ENCODE results near the gene ANKRD39.

GRCh38 chr2:96864343-96865091 is 6.7 kb upstream of the ANKRD39 start:
- no peak for TF ChIP-seq E2F8 (IDR thresholded peaks at IDR 0.05; ENCODE audit: low read depth, partially characterized antibody)
- TF ChIP-seq MXI1 (IDR thresholded peaks at IDR 0.05; ENCODE audit: low read depth, low read length), result no peak
- TF ChIP-seq, protein P1, sequence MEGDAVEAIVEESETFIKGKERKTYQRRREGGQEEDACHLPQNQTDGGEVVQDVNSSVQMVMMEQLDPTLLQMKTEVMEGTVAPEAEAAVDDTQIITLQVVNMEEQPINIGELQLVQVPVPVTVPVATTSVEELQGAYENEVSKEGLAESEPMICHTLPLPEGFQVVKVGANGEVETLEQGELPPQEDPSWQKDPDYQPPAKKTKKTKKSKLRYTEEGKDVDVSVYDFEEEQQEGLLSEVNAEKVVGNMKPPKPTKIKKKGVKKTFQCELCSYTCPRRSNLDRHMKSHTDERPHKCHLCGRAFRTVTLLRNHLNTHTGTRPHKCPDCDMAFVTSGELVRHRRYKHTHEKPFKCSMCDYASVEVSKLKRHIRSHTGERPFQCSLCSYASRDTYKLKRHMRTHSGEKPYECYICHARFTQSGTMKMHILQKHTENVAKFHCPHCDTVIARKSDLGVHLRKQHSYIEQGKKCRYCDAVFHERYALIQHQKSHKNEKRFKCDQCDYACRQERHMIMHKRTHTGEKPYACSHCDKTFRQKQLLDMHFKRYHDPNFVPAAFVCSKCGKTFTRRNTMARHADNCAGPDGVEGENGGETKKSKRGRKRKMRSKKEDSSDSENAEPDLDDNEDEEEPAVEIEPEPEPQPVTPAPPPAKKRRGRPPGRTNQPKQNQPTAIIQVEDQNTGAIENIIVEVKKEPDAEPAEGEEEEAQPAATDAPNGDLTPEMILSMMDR (IDR thresholded peaks at IDR 0.05 in 2 of 3, conservative IDR thresholded peaks at IDR 0.05 in 1 of 3; ENCODE audit: control insufficient read depth in 2 of 3, extremely low read depth in 1 of 3, insufficient read depth in 1 of 3, low read depth in 3 of 3, low read length in 3 of 3), result no peak
- TF ChIP-seq JUNB (IDR thresholded peaks at IDR 0.05), result no peak
- no peak for TF ChIP-seq RAD21 (IDR thresholded peaks at IDR 0.05; ENCODE audit: insufficient read depth, low read depth, low read length)
- TF ChIP-seq CEBPZ (IDR thresholded peaks at IDR 0.05; ENCODE audit: low read depth, low read length), result no peak
- no peak for TF ChIP-seq HCFC1 (IDR thresholded peaks at IDR 0.05; ENCODE audit: low read length)
- no peak for TF ChIP-seq PAX5 (IDR thresholded peaks at IDR 0.05; ENCODE audit: borderline replicate concordance, low read depth, low read length)
- TF ChIP-seq FOXK2 (IDR thresholded peaks at IDR 0.05), result no peak
- no peak; the same call in 1 of the 2 replicates for TF ChIP-seq POLR2A (IDR thresholded peaks at IDR 0.05; ENCODE audit: low read depth, low read length)
- TF ChIP-seq, protein P2, sequence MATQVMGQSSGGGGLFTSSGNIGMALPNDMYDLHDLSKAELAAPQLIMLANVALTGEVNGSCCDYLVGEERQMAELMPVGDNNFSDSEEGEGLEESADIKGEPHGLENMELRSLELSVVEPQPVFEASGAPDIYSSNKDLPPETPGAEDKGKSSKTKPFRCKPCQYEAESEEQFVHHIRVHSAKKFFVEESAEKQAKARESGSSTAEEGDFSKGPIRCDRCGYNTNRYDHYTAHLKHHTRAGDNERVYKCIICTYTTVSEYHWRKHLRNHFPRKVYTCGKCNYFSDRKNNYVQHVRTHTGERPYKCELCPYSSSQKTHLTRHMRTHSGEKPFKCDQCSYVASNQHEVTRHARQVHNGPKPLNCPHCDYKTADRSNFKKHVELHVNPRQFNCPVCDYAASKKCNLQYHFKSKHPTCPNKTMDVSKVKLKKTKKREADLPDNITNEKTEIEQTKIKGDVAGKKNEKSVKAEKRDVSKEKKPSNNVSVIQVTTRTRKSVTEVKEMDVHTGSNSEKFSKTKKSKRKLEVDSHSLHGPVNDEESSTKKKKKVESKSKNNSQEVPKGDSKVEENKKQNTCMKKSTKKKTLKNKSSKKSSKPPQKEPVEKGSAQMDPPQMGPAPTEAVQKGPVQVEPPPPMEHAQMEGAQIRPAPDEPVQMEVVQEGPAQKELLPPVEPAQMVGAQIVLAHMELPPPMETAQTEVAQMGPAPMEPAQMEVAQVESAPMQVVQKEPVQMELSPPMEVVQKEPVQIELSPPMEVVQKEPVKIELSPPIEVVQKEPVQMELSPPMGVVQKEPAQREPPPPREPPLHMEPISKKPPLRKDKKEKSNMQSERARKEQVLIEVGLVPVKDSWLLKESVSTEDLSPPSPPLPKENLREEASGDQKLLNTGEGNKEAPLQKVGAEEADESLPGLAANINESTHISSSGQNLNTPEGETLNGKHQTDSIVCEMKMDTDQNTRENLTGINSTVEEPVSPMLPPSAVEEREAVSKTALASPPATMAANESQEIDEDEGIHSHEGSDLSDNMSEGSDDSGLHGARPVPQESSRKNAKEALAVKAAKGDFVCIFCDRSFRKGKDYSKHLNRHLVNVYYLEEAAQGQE (IDR thresholded peaks at IDR 0.05; ENCODE audit: low read depth, low read length), result no peak
- no peak for TF ChIP-seq NFYB (IDR thresholded peaks at IDR 0.05; ENCODE audit: insufficient read depth, low read depth, low read length)
- TF ChIP-seq ETV6 (conservative IDR thresholded peaks at IDR 0.05 in 1 of 2, IDR thresholded peaks at IDR 0.05 in 1 of 2; ENCODE audit: borderline replicate concordance in 1 of 2, low read depth in 1 of 2), result no peak
- no peak for TF ChIP-seq SP1 (IDR thresholded peaks at IDR 0.05; ENCODE audit: low read depth, low read length)

Data from GM12878 (cell line).